IPS-NIHi11 (cell line): Measurements from ENCODE around the gene ARTN.

ENCODE experiments used
- DNase-seq: peaks from one replicate; pipeline ENCODE4 v3.0.0; 2012; ENCODE audit warnings: mixed read lengths, low spot score

The ARTN gene, protein sequence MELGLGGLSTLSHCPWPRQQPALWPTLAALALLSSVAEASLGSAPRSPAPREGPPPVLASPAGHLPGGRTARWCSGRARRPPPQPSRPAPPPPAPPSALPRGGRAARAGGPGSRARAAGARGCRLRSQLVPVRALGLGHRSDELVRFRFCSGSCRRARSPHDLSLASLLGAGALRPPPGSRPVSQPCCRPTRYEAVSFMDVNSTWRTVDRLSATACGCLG

DNA sequence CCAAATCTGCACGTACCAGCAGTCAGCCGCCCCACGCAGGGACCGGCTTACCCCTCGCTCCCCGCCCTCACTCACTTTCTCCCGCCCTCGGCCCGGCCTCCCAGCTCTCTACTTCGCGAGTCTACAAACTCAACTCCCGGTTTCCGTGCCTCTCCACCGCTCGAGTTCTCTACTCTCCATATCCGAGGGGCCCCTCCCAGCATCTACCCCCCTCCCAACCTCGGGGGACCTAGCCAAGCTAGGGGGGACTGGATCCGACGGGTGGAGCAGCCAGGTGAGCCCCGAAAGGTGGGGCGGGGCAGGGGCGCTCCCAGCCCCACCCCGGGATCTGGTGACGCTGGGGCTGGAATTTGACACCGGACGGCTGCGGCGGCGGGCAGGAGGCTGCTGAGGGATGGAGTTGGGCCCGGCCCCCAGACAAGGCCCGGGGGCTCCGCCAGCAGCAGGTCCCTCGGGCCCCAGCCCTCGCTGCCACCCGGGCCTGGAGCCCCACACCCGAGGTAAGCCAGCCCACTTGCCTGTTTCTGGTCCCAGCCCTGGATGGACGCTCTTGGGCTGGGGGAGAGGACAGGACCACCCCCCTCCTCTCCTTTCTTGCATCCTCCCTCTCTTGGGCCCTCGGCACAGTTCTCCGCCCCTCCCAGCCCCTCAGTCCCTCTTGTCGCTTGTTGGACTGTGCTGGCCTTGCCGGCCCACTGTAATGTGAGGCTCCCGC is at the start of gene ARTN:
ARTN (plus strand) TSS at position 416 of the 715 bp plus-strand sequence. CDS start 1,856 bp downstream, outside the sequence.
- peak; percentile 89 for DNase-seq

GRCh38 chr1:43885279-43885801 is 48.3 kb upstream of the ARTN start:
- peak; percentile 83 for DNase-seq

DNA sequence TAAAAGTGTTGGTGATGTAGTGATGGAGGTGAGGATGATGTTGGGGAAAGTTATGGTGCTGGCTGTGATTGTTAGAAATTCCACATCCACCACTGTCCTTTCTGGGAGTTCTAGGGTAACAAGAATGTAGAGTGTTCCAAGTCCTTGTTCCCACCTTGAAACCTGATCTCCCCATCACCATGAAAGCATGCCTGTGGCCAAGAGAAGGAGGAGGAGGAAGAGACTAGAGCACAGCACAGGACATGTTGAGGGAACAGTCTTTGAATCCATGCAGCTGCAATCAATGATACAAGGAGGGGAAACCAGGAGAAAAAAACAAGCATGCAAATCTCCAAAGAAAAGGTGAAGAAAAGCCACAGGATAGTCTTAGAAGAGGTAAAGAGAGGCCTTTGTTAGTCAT is 45.9 kb upstream of the ARTN start:
- DNase-seq, result peak; percentile 53

DNA sequence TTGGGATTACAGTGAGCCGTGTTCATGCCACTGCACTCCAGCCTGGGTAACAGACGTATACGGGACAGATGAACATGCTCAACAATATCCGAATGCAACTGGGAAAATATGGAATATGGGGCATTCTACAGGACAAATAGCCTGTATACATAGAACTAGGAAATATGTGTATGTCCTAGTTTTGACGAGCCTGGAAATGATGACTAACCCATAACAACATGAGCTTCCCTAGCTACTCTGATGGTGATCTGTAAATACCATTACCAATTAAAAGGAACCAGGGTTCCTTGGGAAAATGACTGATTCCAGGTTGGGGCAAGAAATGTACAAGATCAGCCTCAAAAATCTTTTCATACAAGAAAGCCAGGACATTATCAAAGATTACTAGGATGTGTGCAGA is 42.8 kb upstream of the ARTN start:
- DNase-seq, result no peak

GRCh38 chr1:43893006-43893405 is 40.6 kb upstream of the ARTN start:
- DNase-seq, result no peak

DNA sequence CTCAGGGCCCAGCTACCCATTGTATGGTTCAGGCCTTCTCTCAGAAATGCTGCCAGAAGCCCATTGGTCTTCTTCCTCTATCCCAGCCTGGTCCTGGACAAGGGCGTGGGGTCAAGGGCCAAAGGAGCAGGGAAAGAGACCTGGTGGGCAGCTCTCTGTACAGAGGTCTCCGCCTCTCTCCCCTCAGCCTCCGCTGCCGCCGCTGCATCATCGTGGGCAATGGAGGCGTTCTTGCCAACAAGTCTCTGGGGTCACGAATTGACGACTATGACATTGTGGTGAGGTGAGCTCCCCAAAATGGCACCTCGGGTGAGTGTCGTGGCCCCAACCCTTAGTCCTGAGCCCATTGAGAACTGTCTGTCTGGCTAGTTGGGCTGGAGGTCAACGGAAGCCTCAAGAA is 34.6 kb upstream of the ARTN start:
- no peak for DNase-seq

- no peak for DNase-seq
These were observed 33.2 kb upstream of the ARTN start for GRCh38 chr1:43900386-43900785.

- no peak for DNase-seq
These were observed 32.2 kb upstream of the ARTN start for GRCh38 chr1:43901196-43901961.

DNA sequence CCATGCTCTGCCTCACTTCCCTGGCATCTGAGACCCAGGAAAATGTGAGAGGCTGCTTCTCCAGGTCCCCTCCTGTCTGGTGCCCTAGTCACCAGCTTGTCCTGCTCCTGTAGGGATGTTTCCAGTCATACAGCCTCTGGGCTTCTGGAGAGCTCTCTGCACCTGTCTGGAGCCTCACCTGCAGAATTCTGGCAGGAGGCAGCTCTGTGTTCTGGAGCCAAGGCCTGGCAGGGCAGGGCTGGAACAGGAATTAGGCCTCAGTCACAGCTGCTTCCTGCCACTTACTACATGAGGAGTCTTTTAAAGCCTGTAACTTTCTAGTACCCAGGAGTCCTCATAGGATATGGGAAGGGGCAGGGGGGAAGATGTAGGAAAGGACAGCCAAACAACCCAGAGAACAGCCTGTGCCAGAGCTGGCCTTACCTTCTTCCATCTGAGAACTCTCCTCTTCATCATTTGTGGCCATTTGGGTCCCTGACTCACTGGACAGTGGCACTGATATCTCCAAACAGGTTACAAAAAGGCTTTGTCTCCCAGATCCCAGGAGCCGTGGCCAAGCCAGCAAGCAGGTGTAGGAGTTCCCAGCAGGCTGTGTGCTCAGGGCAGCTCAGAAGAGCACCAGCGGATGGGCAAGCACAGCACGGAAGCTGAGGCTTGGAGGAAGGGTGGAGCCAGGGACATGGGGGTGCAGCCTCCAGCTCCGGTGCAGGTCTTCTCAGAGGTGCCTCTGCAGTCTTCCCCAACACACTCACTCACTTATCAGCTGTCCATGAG is 31.4 kb upstream of the ARTN start:
- no peak for DNase-seq

- DNase-seq, result no peak
These were observed 28.7 kb upstream of the ARTN start for GRCh38 chr1:43904660-43905551.

DNA sequence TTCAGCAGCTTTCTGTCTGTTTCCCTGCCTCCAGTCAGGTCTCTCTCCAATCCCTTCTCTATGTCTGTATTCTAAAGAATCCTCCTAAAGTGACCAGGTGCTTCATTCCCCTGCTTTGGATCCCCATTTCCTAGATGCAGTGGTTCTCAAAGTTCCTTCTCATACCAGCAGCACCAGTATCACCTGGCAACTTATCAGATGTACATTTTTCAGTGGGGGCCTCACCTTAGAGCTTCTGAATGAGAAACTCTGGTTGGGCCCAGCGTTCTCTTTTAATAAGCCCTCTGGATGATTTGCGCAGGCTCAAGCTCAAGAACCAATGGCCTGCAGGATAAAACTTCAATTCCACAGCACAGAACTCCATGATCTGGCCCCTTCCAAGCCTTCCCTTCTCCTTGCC is 25.4 kb upstream of the ARTN start:
- DNase-seq, result no peak

- no peak for DNase-seq
These were observed 24.7 kb upstream of the ARTN start for GRCh38 chr1:43908858-43909257.

- no peak for DNase-seq
These were observed 23.3 kb upstream of the ARTN start for GRCh38 chr1:43910343-43910742.

GRCh38 chr1:43912607-43913006 is 21.0 kb upstream of the ARTN start:
- peak; percentile 64 for DNase-seq

DNA sequence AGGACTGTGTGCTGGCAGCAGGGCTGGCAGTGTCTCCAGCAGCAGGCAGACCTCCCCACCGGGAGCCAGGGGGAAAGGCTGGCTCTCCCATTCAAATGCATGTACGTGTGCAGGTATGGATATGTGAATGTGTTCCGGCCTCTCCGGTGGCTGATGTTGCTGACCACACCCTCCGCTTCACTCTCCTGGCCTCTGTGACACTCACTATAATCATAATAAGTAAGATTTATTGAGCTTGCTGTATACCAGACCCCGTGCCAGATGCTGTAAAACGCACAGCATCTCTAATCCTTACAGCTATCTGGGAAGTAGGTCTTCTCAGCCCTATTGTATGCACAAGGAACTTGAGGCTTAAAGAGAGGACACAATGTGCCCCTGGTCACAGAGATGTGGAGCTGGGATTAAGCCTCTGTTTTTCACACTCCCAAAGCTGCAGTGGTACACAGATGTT is 20.5 kb upstream of the ARTN start:
- no peak for DNase-seq

- DNase-seq, result no peak
These were observed 19.8 kb upstream of the ARTN start for GRCh38 chr1:43913666-43914360.

- no peak for DNase-seq
These were observed 18.8 kb upstream of the ARTN start for GRCh38 chr1:43914576-43915525.

- DNase-seq, result no peak
These were observed 13.7 kb upstream of the ARTN start for GRCh38 chr1:43919906-43920305.

DNA sequence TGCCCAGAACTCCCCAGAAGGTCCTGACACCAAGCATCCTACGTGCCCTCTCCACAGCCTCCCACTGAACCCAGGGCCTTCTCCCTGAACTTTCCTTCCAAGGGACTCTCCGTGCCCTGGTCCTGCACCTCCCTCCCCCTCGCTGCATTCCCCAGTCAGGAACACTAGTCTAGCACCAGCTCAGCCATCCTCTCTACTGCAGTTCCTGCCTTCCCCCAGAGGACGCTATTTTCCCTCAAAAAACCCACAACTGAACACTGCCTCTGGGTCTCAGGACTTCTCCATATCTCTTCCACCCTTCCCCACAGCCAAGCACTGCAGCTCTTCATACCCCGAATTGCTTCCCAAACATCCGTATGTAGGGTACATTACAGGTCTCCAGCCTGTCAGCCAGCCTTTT is 12.6 kb upstream of the ARTN start:
- no peak for DNase-seq
